ENCODE data around the gene CYTH3. TPM values are rescaled to one million over a fixed set of nuclear protein-coding genes. Genes with fewer than 3 reads are reported as not detected.
A peak's percentile ranks its signal among the peaks of the same experiment; 100 is the strongest.

Gene CYTH3
- total and polyA plus RNA-seq, 2 donors (not counting 1 experiment from before 2014, with no cell fraction given): 39.1 to 73.3 TPM

DNA sequence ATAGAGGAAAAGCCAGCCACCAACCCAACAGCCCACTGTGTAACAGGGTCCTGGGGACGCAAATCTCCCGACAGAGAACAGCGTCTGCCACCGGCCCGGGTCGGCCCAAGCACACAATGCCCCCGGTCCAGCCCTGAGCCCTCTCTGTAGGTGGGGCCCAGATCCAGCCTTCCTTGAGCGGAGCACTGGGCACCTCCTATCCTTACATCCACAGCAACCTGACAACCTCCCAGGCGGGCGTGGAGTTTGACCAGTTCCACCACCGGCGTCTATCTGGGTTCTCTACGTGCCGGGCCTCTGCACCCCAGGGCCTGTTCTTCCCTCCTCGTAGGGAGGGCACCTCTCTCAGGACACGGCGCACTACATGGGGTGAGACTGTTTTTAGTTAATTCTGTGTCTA, 109.0 kb downstream of the CYTH3 start:
- no peaks in the 10 kb centered on the region for H4K20me1 ChIP-seq (ENCODE audit: control insufficient read depth, extremely low read depth, insufficient read depth, low read length)
- H3K4me3 ChIP-seq (replicated peaks in 1 of 4; ENCODE audit: control extremely low read depth in 1 of 4, insufficient read depth in 1 of 4, low read depth in 3 of 4, low read length in 4 of 4): no peak overlapping the region
- no peak overlapping the region for H3K27ac ChIP-seq (ENCODE audit: insufficient read depth, low read length)
- H3K4me2 ChIP-seq (ENCODE audit: extremely low read depth, insufficient read depth, low read length): no peak overlapping the region
- DNase-seq (ENCODE audit: low read depth in 2 of 2): no peak
- no peaks in the 10 kb centered on the region for H3K79me2 ChIP-seq (ENCODE audit: control insufficient read depth, insufficient read depth, low read length)
- TF ChIP-seq EZH2 (IDR thresholded peaks at IDR 0.05; ENCODE audit: low read length, missing control alignments): no peak
- TF ChIP-seq, protein P1, sequence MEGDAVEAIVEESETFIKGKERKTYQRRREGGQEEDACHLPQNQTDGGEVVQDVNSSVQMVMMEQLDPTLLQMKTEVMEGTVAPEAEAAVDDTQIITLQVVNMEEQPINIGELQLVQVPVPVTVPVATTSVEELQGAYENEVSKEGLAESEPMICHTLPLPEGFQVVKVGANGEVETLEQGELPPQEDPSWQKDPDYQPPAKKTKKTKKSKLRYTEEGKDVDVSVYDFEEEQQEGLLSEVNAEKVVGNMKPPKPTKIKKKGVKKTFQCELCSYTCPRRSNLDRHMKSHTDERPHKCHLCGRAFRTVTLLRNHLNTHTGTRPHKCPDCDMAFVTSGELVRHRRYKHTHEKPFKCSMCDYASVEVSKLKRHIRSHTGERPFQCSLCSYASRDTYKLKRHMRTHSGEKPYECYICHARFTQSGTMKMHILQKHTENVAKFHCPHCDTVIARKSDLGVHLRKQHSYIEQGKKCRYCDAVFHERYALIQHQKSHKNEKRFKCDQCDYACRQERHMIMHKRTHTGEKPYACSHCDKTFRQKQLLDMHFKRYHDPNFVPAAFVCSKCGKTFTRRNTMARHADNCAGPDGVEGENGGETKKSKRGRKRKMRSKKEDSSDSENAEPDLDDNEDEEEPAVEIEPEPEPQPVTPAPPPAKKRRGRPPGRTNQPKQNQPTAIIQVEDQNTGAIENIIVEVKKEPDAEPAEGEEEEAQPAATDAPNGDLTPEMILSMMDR (conservative IDR thresholded peaks at IDR 0.05 in 1 of 2, IDR thresholded peaks at IDR 0.05 in 1 of 2; ENCODE audit: low read depth in 1 of 2, low read length in 2 of 2): no peak
- H3K36me3 ChIP-seq (ENCODE audit: control insufficient read depth, insufficient read depth, low read length): peaks cover 21% of the 10 kb centered on the region
- no peaks in the 10 kb centered on the region for H3K27me3 ChIP-seq (ENCODE audit: control insufficient read depth, insufficient read depth, low read length)
- H2AFZ ChIP-seq (ENCODE audit: low read length): no peak overlapping the region
- H3K9ac ChIP-seq (ENCODE audit: insufficient read depth, low read length): no peak overlapping the region
- peaks cover 19% of the 10 kb centered on the region for H3K4me1 ChIP-seq (ENCODE audit: control insufficient read depth, extremely low read depth, insufficient read depth, low read length)
- no peaks in the 10 kb centered on the region for H3K9me3 ChIP-seq (ENCODE audit: control insufficient read depth, insufficient read depth, low read depth, low read length)

DNA sequence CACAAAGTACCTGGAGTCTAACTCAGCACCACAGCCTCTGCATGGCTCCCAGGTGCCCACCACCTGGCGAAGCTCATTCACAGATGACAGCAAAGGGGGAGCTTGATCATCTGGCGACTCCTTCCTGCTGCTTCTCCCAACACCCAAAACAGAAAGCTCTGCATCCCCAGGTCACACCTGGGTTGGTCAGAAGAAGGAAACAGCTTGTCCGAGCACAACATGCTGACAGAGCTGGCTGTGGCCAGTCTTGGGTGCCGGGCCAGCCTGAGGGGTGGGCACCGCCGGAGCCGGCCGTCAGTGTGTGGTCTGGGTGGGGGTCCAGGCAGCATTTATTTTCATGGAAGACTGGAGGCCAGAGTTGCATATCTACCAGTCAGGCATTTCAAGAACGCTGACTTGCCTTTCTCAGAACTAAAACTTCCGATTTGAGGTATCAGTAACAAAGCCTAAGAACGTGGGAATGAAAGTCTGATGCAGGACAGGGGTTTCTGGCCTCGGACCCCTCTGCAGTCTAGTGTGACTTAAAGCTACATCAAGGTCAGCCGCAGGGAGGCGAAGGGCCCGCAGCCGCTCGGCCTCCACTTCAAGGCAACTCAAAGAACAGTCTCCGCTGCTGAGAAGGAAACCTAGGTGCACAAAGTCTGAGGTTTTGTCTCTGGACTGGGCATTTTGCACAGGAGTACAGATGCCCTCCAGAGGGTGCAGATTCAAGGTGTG, 109.6 kb downstream of the CYTH3 start:
- Histone ChIP-seq H3K27ac (ENCODE audit: insufficient read depth, low read length) (peak overlapping the region; percentile 40), H2AFZ (ENCODE audit: low read length) (no peak overlapping the region), H3K27me3 (ENCODE audit: control insufficient read depth, insufficient read depth, low read length) (no peaks in the 10 kb centered on the region), H3K4me3 (replicated peaks in 1 of 4; ENCODE audit: control extremely low read depth in 1 of 4, insufficient read depth in 1 of 4, low read depth in 3 of 4, low read length in 4 of 4) (no peak overlapping the region), H4K20me1 (ENCODE audit: control insufficient read depth, extremely low read depth, insufficient read depth, low read length) (no peaks in the 10 kb centered on the region), H3K4me2 (ENCODE audit: extremely low read depth, insufficient read depth, low read length) (no peak overlapping the region), H3K9me3 (ENCODE audit: control insufficient read depth, insufficient read depth, low read depth, low read length) (no peaks in the 10 kb centered on the region), H3K9ac (ENCODE audit: insufficient read depth, low read length) (peak overlapping the region; percentile 24), H3K36me3 (ENCODE audit: control insufficient read depth, insufficient read depth, low read length) (peaks cover 24% of the 10 kb centered on the region), H3K79me2 (ENCODE audit: control insufficient read depth, insufficient read depth, low read length) (no peaks in the 10 kb centered on the region), H3K4me1 (ENCODE audit: control insufficient read depth, extremely low read depth, insufficient read depth, low read length) (peaks cover 19% of the 10 kb centered on the region)
- no peak for TF ChIP-seq EZH2 (IDR thresholded peaks at IDR 0.05; ENCODE audit: low read length, missing control alignments)
- TF ChIP-seq, protein P1 (conservative IDR thresholded peaks at IDR 0.05 in 1 of 2, IDR thresholded peaks at IDR 0.05 in 1 of 2; ENCODE audit: low read depth in 1 of 2, low read length in 2 of 2): no peak
- DNase-seq (ENCODE audit: low read depth in 2 of 2): no peak

DNA sequence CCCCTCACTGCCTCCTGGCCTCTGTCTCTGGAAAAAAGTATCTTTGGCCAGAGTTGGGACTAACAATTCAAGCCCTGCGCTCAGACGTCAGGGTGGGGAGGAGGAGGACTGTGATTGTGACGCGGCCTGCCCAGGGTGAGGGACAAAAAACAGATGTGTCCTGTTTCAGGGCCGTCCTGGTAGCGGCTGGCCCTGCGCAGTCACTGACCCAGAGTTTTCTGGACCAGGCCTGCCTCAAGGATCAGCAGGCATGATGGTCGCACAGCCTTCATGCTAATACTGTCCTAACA, 110.1 kb downstream of the CYTH3 start:
- peaks cover 23% of the 10 kb centered on the region for H3K36me3 ChIP-seq (ENCODE audit: control insufficient read depth, insufficient read depth, low read length)
- no peaks in the 10 kb centered on the region for H4K20me1 ChIP-seq (ENCODE audit: control insufficient read depth, extremely low read depth, insufficient read depth, low read length)
- no peak overlapping the region for H3K4me2 ChIP-seq (ENCODE audit: extremely low read depth, insufficient read depth, low read length)
- TF ChIP-seq, protein P1 (conservative IDR thresholded peaks at IDR 0.05 in 1 of 2, IDR thresholded peaks at IDR 0.05 in 1 of 2; ENCODE audit: low read depth in 1 of 2, low read length in 2 of 2): no peak
- TF ChIP-seq EZH2 (IDR thresholded peaks at IDR 0.05; ENCODE audit: low read length, missing control alignments): no peak
- H3K9ac ChIP-seq (ENCODE audit: insufficient read depth, low read length): peak overlapping the region; percentile 24
- peak overlapping the region; percentile 40 for H3K27ac ChIP-seq (ENCODE audit: insufficient read depth, low read length)
- DNase-seq (ENCODE audit: low read depth in 2 of 2): no peak
- no peaks in the 10 kb centered on the region for H3K79me2 ChIP-seq (ENCODE audit: control insufficient read depth, insufficient read depth, low read length)
- H3K4me1 ChIP-seq (ENCODE audit: control insufficient read depth, extremely low read depth, insufficient read depth, low read length): peaks cover 16% of the 10 kb centered on the region
- H3K4me3 ChIP-seq (replicated peaks in 1 of 4; ENCODE audit: control extremely low read depth in 1 of 4, insufficient read depth in 1 of 4, low read depth in 3 of 4, low read length in 4 of 4): no peak overlapping the region
- H2AFZ ChIP-seq (ENCODE audit: low read length): no peak overlapping the region
- no peaks in the 10 kb centered on the region for H3K9me3 ChIP-seq (ENCODE audit: control insufficient read depth, insufficient read depth, low read depth, low read length)
- H3K27me3 ChIP-seq (ENCODE audit: control insufficient read depth, insufficient read depth, low read length): no peaks in the 10 kb centered on the region

Measured in fibroblast of lung (primary cell).